GM18502 (cell line): ENCODE results near the gene NPW.
A peak's percentile ranks its signal among the peaks of the same experiment; 100 is the strongest.
"Not testable (repeated sequence)": the region's sequence is repeated elsewhere in the genome, so short reads cannot be mapped to it uniquely, and the experiment has no call there.

Experiments
- ATAC-seq: cut with Tn5 transposase; IDR thresholded peaks from one replicate; pipeline ENCODE4 v1.9.1; 2021; ENCODE audit warnings: mild to moderate bottlenecking; ENCODE audit not compliant: unreplicated experiment, poor library complexity

NPW gene

DNA sequence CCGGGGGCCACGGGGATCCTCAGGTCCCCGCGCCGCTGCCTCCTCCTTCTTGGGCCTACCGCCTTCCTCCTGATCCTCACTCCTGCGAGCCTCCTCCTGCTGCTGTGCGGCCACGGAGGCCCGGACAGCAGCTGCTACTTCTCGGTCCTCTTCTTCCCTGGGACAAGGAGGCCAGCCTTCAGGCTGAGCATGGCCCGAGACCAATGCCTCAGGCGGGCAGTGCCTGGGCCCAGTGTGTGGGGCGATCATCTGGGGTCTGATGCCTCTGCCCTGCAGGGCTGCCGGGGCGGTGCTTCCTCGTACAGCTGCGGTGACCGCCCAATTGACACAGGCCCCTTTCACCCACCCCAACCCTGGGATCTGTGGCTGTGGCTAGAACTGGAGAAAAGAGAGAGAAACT, 18.6 kb upstream of the NPW start:
- no peak for ATAC-seq

DNA sequence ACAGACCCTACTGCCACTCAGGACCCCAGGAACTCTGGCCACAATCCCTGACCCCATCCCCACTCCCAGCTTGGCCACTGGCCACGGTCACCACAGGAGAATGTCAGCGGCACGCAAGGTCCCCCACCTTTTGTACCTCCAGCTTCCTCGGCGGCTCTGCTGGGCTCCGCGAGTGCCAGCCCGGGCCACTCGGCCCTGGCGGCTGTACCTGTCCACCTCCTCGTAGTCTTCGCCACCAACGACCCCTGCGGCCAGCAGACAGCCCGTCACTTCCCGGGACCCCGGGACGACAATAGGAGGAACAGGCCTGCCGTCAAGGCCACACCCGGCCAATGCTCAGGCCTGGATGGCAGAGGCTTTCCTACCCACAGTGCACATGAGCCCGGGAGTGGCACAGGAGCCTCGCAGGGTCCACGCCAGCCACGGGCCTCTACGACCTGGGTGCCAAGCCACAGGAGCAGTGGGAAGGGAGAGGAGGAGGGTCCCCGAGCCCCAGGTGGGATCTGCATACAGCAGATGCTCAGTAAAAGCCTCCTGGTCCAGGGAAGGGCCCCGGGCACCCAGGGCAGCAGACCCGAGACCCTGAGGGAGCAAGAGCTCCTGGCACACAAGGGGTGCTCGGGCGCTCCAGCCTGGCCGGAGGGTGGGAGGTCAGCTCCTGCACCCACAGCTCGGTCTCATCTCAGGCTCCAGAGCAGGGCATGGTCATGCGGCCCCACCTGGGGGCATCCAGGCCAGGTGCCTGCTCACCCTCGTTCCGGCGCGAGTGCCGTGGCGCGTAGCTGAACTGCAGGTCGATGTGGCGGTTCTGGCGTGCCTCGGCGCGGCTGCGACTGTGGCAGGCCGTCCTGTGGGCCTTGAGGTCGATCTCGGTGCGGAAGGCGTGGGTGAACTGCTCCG, 17.9 kb upstream of the NPW start:
- ATAC-seq: no peak

DNA sequence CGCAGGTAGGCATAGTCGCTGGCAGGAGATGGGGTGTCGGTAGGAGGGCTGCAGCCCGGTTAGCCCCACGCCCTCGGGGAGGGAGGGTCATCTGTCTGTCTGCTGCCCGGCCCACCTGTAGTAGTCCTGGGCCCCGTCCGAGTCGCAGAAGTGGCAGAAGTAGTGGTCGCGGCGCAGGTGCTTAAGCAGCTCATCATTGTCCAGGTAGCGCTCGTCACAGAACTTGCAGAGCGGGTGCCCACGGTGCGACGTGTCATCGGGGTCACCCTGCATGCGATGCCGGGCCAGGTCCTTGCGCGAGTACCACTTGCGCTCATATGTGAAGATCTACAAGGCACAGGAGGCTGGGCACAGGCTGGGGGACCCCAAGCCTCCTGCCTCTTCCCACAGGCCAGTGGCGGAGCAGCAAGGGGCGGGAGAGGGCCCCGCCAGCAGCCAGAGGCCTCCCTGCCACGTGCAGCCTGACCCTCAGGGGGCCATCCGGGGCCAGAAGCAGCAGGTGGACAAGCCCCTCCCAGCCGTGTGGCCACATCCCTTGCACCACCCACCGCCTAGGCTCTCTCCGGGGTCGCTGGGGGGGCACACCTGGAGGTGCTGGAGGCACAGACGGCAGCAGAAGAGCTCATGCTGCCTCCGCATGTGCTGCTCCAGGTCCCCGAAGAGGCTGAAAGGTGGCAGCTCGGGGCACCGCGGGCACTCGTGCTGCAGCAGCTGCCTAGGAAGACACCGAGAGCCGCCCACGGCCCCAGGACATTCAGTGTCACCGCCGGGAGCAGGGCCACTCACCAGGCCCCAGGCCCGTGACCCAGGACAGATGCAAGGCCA, 17.0 kb upstream of the NPW start:
- no peak for ATAC-seq

DNA sequence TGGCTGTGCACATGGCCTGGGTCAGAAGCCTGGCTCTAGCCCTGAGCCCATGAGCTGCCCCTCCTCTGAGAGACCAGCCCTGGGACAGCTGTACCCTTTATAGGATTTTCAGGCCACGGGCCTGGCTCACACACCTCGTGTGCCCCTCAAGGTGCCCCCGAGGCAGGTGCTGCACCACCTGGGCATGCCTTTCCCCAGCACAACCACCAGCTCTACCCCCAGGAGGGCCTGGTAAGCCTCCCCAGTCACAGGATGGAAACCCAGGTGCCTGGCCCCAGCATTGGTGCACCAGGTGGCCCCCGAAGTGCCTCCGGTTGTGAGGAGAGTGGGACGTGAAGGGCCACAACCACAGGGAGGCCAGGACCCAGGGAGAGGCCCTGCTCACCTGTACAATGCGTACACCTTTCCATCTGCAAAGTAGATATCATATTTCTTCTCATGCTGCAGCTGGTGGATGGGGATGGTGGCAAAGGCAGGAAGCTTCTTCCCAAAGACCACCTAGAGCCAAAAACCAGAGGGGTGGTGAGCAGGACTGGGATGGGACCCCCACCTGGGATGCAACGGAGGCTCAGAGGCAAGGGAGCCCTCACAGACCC, 16.3 kb upstream of the NPW start:
- no peak for ATAC-seq

DNA sequence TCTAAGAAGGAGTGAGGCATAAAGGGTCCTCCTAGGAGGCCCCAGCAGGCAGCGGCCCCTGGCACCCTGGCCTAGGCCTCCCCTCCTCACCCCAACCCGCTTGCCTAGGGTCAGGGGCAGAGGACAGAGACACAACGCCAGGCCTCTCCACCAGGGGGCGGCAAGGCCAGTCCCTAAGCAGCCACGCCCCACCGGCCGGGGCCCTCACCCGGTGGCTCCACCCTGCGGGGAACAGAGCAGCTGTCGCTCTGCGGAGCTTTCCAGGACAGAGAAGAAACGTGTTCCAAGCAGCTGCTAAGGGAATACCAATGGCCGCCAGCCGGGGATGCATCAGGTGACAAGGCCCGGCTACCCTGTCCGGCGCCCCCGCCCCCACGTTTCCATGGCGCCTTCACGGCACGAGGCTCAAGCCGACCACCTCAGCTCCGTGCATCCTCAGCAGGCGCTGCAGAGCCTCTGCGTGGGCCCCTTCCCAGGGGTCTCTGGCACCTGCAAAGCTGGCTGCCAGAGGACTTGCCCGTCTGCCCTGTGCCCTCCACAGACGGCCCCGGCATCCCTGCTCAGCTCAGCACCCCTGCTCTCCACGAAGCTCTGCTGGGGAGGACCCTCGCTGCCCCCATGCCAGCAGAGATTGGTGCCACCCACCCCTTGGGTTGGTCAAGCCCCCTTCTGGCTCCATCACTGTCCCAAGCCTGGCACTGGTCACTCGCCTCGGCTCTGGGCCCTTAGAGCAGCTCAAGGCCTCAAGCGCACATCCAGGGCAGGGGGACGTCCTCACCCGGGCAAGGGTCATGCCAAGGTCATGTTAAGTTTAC, 15.6 kb upstream of the NPW start:
- peak; percentile 66 for ATAC-seq

DNA sequence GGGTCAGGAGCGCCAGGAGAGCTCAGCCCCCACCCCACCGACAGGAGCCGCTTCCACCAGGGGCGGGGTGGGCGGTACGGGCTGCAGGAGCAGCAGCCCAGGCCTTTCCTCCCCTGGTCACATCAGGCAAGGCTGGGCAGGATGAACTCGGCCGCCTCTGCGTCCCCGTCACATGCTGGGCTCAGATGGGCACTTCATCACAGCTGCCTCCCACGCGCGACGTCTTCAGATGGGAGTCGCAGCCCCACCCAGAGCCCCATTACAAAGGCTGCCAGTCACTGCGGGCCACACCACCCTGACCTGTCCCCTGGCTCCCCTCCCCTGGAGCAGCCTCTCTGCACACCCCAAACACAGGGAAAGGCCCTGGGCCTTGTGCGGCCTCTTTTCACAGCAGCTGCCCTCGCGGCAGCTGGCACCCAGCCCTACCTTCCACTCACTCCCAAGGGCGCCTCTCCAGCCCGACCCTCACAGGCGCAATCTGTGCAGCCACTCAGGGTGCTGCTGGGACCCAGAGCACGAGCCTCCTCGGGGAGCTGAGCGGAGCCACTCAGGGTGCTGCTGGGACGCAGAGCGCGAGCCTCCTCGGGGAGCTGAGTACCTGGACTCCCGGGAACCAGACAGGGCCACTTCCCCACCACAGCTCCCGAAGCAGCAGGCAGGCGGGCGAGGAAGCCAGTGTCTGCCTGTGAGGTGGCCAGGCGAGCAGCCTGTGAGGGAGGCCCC, 14.6 kb upstream of the NPW start:
- ATAC-seq: no peak

DNA sequence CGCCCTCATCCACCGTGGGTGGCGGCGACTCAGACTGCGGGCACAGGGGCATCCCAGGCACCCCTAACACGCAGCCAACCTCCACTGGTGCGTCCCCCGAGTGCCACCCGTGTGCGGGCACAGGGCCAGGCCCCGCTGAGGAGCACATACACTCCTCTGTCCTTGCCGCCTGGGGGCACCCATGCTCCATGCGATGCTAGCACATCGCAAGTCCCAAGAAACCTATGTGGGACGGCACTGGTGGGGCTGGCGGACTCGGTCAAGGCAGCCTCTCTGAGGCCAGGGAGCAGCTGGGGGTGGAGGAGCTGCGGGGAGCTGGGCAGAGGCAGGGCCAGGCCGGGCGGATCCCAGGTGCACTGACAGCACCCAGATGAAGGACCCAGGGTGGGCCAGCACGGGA, 13.9 kb upstream of the NPW start:
- ATAC-seq: no peak

DNA sequence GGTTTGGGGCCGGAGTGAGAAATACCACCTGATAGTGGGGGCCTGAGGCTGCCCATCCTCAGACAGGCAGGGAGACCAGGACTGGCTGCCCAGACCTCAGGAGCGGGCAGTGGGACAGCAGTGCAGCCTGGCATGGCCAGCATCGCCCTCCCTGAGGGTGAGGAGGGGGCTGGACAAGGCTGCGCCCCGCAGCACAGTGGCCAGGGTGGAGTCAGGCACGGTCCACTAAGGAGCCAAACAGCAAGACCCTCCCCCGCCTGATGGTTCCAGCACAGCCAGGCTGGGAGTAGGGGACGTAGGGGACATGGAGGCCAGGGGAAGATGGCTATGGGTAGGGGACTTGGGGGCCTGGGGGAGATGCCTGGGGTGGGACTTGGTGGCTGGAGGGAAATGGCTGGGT, 13.3 kb upstream of the NPW start:
- no peak for ATAC-seq

DNA sequence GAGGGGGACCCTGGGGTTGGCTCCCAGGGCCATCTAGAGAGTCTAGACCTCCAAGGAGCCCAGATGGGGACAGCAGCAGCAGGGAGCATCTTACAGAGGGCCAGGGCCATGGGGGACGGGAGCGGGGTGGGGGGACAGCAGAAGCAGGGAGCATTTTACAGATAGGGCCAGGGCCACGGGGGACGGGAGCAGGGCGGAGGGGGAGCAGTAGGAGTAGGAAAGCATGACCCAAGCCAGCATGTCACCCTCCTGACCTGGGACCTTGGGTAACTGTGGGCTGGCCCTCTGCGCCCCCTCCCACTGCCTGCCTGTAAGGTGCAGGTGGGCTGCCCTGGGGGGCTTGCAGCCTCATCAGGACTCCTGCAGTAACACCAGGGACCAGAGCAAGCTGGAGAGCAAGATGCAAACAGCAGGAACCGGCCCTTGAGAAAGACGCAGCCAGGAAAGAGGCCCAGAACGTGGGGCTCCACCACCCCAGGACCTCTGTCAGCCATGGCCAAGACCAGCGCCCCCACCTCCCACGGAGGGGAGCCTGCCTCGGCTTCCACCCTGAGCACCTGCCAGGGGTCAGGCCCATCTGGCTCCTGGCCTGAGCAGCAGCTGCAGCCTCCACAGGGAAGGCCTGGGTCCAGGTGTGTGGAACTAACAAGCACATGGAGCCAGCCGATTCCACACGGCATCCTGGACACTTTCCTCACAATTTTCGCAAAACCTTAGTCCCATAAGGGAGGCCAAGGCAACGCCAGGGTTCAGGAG, 12.3 kb upstream of the NPW start:
- no peak for ATAC-seq

DNA sequence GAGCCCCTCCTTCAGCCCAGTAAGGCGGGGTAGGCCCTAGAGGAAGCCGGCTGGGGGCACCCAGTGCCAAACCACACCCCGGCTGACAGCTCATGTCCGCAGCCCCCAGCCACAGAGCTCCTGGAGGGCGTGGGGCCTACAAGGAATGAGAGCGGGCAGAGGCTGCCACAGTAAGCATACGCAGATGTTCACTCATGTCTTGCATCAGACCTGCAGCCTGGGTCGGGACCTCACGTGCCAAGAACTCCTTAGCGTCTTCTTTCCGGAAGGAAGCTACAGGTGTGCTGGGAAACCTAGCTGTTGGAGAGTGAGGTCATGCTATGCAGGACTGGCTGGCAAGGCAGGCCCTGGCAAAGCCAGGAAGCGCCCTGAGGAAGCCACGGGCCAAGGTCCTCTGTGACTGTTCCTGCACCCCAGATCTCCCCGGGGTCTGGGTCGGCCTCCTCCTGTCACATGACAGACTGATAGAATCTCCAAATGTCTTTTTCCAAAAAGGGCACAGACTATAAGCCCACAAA, 11.5 kb upstream of the NPW start:
- ATAC-seq: no peak

DNA sequence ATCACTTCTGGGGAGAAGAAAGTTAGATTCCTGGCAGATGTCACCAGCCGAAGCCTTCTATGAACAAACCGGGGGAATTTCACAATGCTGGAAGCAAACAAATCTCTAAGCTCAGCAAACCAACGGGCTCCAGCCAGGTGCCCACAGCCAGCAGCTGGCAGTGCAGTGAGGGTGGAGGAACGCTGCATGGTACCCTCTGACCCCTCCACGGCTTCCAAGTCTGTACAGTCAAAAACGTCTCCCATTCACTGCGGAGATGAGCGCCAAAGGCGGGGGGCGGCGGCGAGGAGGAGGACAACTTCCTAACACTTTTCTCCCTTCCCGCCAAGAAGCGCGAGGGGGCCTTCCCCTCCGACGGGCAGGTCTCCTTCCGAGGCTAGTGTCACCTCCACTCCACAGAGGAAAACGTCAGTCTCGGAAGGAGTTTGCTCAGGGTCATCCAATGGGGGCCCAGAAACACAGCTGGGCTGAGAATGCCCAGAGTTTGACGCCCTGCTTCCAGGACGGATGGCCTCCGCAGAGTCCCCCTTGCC, 10.9 kb upstream of the NPW start:
- ATAC-seq: peak; percentile 12

DNA sequence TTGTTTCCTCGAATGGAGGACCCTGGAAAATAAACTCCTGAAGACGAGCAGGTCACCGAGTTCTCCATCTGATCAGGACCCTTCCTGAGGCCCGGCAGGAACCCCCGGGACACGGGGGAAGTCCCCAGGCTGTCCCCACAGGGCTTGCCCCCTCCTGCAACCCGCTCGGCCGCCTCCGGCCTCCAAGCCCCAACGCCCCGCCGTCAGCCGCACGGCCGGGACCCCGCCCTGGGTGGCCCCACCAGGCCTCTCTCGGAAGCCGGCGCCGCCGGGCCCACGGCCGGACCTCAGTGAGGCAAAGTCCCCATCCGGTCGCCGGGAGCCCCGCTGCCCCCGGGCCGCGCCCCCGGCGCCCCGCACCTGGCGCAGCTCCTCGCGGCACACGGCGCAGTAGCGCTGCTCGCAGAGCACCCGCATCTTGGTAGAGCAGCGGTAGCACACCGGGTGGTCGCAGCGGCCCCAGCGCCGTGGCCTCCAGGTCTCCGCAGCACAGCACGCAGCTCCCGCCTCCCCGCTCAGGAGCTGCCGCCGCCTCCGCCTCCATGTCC, 10.3 kb upstream of the NPW start:
- ATAC-seq: peak; percentile 32

DNA sequence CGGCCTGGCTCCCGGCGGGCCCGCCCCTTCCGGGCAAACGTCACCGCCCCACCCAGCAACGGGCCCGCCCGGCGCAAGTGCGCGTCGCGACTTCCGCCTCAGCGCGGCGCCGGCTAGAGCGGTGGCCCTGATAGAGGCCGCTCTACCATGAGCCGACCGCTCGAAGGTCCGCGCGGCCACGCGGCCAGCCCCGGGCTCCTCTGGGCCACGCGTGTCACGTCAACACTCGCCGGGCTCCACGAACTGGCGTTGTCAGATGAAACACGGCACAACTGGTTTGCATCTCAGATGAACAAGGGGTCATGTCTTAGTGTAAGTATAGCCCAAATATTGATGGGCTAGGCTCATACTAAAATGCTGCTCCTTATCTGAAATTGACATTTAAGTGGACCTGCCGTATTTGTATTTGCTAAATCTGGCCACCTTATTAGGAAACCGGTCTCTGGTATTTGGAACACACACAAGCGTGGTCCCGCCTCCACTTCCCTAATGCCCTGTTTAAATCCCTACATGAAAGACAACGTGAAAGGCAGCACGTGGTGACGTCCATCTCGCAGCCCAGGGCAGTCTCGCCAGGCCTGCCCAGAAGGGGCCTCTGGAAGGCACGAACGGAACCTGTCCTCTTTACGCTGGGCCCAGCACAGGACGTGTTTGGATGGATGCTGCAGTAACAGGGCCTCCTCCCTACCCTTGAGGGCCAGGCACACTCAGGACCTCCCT, 9.6 kb upstream of the NPW start, which contains the start of gene ZNF598:
TSS of gene ZNF598 (minus strand) at position 31 of the 720 bp plus-strand sequence.
- peak; percentile 78 for ATAC-seq

DNA sequence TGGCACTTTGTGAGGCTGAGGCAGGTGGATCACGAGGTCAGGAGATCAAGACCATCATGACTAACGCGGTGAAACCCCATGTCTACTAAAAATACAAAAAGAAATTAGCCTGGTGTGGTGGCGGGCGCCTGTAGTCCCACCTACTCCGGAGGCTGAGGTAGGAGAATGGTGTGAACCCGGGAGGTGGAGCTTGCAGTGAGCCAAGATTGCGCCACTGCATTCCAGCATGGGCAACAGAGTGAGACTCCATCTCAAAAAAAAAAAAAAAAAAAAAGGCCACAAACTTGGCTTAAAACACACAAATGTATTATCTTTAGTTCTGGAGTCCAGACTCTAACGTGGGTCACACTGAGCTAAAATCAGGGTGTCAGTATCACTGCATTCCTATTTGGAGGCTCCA, 7.9 kb upstream of the NPW start:
- not testable (repeated sequence) for ATAC-seq

DNA sequence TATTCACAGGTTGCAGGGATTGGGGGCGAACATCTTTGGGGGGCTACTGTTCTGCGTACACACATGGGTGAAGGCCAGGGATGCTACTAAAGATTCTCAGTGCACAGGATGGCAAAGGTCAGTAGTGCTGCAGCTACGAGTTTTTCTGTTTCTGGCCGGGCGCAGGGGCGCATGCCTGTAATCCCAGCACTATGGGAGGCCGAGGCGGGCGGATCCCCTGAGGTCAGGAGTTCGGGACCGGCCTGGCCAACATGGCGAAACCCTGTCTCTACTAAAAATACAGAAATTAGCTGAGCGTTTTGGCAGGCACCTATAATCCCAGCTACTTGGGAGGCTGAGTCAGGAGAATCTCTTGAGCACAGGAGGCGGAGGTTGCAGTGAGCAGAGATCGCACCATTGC, 6.1 kb upstream of the NPW start:
- no peak for ATAC-seq

DNA sequence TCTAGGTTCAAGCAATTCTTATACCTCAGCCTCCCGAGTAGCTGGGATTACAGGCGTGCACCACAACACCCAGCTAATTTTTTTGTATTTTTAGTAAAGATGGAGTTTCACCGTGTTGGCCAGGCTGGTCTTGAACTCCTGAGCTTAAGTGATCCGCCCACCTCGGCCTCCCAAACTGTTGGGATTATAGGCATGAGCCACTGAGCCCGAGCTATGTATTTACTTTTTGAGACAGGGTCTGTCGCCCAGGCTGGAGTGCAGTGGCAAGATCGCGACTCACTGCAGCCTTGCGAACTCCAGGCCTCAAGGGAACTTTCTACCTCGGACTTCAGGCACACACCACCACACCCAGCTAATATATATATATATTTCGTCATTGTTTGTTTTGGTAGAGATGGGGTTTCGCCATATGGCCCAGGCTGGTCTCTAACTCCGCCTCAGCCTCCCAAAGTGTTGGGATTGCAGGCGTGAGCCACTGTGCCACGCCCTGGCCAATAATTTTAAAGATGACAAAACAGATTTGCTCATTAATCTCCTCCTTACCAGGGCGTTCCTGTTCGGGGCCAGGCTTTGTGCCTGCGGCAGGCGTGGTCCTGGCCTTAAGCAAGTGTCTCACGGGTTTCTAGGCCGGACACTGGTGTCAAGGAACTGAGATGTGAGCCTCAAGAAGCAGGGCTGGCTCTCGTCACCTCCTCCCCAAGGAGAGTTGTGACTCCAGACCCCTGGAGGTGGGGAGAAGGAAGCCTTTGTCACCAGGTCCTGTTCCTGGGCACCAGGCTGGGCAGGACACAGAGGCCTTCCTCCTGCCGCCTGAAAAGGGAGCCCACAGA, 4.3 kb upstream of the NPW start:
- ATAC-seq: no peak

DNA sequence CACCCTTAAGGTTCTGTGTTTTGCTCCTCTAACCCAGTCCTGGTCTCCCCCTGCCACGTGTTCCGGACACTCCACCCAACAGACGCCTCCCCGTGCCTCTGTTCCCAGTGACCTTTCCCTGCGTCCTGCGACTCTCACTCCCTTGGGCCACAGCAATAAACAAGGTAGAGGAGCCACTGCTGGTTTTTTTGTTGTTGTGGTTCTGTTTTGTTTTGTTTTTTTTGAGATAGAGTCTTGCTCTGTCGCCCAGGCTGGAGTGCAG, 3.7 kb upstream of the NPW start:
- ATAC-seq: no peak
